Colon (tissue), 2 donors: ENCODE data around the gene GAD1.

Source experiments
- FAIRE-seq: peaks from 2 replicates; lab custom pipeline; 2012; peaks lifted over from hg19 to GRCh38; lab: Jason Lieb, UNC
- donor health status: control.
- donor health status: control.

Gene GAD1

GRCh38 chr2:170896622-170897021 is 79.9 kb downstream of the GAD1 start:
- FAIRE-seq: no peak

- no peak for FAIRE-seq
Observed at GRCh38 chr2:170897108-170897507, 80.4 kb downstream of the GAD1 start.

- FAIRE-seq: no peak
Observed at GRCh38 chr2:170905864-170906263, 89.2 kb downstream of the GAD1 start.
